ENCODE data around the gene ADAMTS6. TPM values are rescaled to one million over a fixed set of nuclear protein-coding genes. Genes with fewer than 3 reads are reported as not detected.

The ADAMTS6 gene
- total RNA-seq, 2 experiments from 2014 or later = 2.0 to 2.6 TPM

GRCh38 chr5:65194871-65195270 is 286.8 kb downstream of the ADAMTS6 start:
- ChIA-PET POLR2A (no interaction called here), CTCF (no interaction called here)
- no peaks in the 10 kb centered on the region for H3K4me1 Mint-ChIP-seq (ENCODE audit: low read depth)

GRCh38 chr5:65192331-65192730 is 289.4 kb downstream of the ADAMTS6 start:
- Mint-ChIP-seq H3K27ac (no peak overlapping the region), H3K4me3 (no peak overlapping the region), H3K4me1 (ENCODE audit: low read depth) (no peaks in the 10 kb centered on the region), H3K36me3 (ENCODE audit: low read depth) (no peaks in the 10 kb centered on the region), H3K27me3 (no peaks in the 10 kb centered on the region), H3K9me3 (no peaks in the 10 kb centered on the region)
- DNase-seq = no peak
- Histone ChIP-seq H3K9me3 (ENCODE audit: control insufficient read depth in 1 of 2, insufficient read depth in 1 of 2, low read length in 2 of 2) (no peaks in the 10 kb centered on the region), H3K4me1 (ENCODE audit: insufficient read depth, low read length) (no peaks in the 10 kb centered on the region), H3K27me3 (ENCODE audit: control insufficient read depth in 1 of 2, insufficient read depth in 2 of 2, low read length in 2 of 2) (no peaks in the 10 kb centered on the region), H3K36me3 (ENCODE audit: insufficient read depth, low read length) (no peaks in the 10 kb centered on the region), H3K4me3 (ENCODE audit: low read length) (no peak overlapping the region), H3K27ac (ENCODE audit: low read depth in 1 of 2, low read length in 2 of 2) (no peak overlapping the region)
- intact Hi-C loops (cut with DNase I, micrococcal nuclease) = no loop called here
- no peak for TF ChIP-seq CTCF (IDR thresholded peaks at IDR 0.05)
- POLR2A ChIA-PET = no interaction called here
- CTCF ChIA-PET = no interaction called here
- ATAC-seq (ENCODE audit: poor library complexity) = no peak

More at GRCh38 chr5:65194871-65195270, 286.8 kb downstream of the ADAMTS6 start:
- no peaks in the 10 kb centered on the region for H3K36me3 ChIP-seq (ENCODE audit: insufficient read depth, low read length)
- H3K9me3 Mint-ChIP-seq = no peaks in the 10 kb centered on the region
- no peaks in the 10 kb centered on the region for H3K27me3 ChIP-seq (ENCODE audit: control insufficient read depth in 1 of 2, insufficient read depth in 2 of 2, low read length in 2 of 2)
- no peaks in the 10 kb centered on the region for H3K36me3 Mint-ChIP-seq (ENCODE audit: low read depth)
- H3K27ac ChIP-seq (ENCODE audit: low read depth in 1 of 2, low read length in 2 of 2) = no peak overlapping the region
- DNase-seq (no peak), ATAC-seq (ENCODE audit: poor library complexity) (no peak)
- intact Hi-C loops (cut with DNase I, micrococcal nuclease) = no loop called here
- no peak for TF ChIP-seq CTCF (IDR thresholded peaks at IDR 0.05)
- no peak overlapping the region for H3K4me3 Mint-ChIP-seq
- H3K27me3 Mint-ChIP-seq = no peaks in the 10 kb centered on the region
- H3K4me3 ChIP-seq (ENCODE audit: low read length) = no peak overlapping the region
- H3K9me3 ChIP-seq (ENCODE audit: control insufficient read depth in 1 of 2, insufficient read depth in 1 of 2, low read length in 2 of 2) = no peaks in the 10 kb centered on the region
- H3K4me1 ChIP-seq (ENCODE audit: insufficient read depth, low read length) = no peaks in the 10 kb centered on the region
- no peak overlapping the region for H3K27ac Mint-ChIP-seq

- H3K36me3 Mint-ChIP-seq (ENCODE audit: low read depth) = no peaks in the 10 kb centered on the region
- no peak overlapping the region for H3K27ac ChIP-seq (ENCODE audit: low read depth in 1 of 2, low read length in 2 of 2)
- H3K27me3 ChIP-seq (ENCODE audit: control insufficient read depth in 1 of 2, insufficient read depth in 2 of 2, low read length in 2 of 2) = no peaks in the 10 kb centered on the region
- no peak overlapping the region for H3K4me3 ChIP-seq (ENCODE audit: low read length)
- no peak for TF ChIP-seq CTCF (IDR thresholded peaks at IDR 0.05)
- H3K36me3 ChIP-seq (ENCODE audit: insufficient read depth, low read length) = no peaks in the 10 kb centered on the region
- no peaks in the 10 kb centered on the region for H3K27me3 Mint-ChIP-seq
- ChIA-PET CTCF (no interaction called here), POLR2A (no interaction called here)
- DNase-seq (no peak), ATAC-seq (ENCODE audit: poor library complexity) (no peak)
- intact Hi-C loops (cut with DNase I, micrococcal nuclease) = no loop called here
- H3K27ac Mint-ChIP-seq = no peak overlapping the region
- H3K4me1 ChIP-seq (ENCODE audit: insufficient read depth, low read length) = no peaks in the 10 kb centered on the region
- H3K9me3 Mint-ChIP-seq = no peaks in the 10 kb centered on the region
- H3K9me3 ChIP-seq (ENCODE audit: control insufficient read depth in 1 of 2, insufficient read depth in 1 of 2, low read length in 2 of 2) = no peaks in the 10 kb centered on the region
- no peak overlapping the region for H3K4me3 Mint-ChIP-seq
- no peaks in the 10 kb centered on the region for H3K4me1 Mint-ChIP-seq (ENCODE audit: low read depth)
Observed at GRCh38 chr5:65191554-65192135, 290.1 kb downstream of the ADAMTS6 start.

All from CD4-positive, alpha-beta T cell (primary cell).